Uterus (tissue), 2 donors: Measurements from ENCODE around the gene REM1.

Experiments
- POLR2A ChIP-seq, 2 donors: fragments of 450-650 bp; IDR thresholded peaks; one replicate each; pipeline ENCODE4 v1.6.1; 2016; ENCODE audit warnings: antibody characterized with exemption in 2 of 2, mild to moderate bottlenecking in 1 of 2, moderate library complexity in 1 of 2
- TF ChIP-seq, protein P1 (sequence below), 4 experiments: fragments of 200-600 bp in 2 of 4; fragments of 450-650 bp in 2 of 4; sonication (generic) in 2 of 4; IDR thresholded peaks; one replicate each; pipeline ENCODE4 v1.5.1; 2016 to 2019; ENCODE audit warnings: antibody characterized with exemption in 4 of 4, mild to moderate bottlenecking in 2 of 4, moderate library complexity in 1 of 4

DNA sequence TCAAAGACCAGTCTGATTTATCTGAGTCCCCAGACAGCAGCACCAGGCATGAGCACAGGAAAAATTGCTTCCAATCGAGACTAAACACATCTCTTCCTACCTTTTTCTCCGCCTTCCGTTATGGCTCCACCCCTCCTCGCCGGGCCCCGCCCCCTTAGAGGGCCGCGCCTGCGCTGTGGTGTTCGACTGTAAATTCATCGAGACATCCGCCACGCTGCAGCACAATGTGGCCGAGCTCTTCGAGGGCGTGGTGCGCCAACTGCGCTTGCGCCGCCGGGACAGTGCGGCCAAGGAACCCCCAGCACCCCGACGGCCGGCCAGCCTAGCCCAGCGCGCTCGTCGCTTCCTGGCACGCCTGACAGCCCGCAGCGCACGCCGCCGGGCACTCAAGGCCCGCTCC is 8.9 kb downstream of the REM1 start:
- TF ChIP-seq, protein P1, sequence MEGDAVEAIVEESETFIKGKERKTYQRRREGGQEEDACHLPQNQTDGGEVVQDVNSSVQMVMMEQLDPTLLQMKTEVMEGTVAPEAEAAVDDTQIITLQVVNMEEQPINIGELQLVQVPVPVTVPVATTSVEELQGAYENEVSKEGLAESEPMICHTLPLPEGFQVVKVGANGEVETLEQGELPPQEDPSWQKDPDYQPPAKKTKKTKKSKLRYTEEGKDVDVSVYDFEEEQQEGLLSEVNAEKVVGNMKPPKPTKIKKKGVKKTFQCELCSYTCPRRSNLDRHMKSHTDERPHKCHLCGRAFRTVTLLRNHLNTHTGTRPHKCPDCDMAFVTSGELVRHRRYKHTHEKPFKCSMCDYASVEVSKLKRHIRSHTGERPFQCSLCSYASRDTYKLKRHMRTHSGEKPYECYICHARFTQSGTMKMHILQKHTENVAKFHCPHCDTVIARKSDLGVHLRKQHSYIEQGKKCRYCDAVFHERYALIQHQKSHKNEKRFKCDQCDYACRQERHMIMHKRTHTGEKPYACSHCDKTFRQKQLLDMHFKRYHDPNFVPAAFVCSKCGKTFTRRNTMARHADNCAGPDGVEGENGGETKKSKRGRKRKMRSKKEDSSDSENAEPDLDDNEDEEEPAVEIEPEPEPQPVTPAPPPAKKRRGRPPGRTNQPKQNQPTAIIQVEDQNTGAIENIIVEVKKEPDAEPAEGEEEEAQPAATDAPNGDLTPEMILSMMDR (IDR thresholded peaks at IDR 0.05) = no peak
- TF ChIP-seq POLR2A (IDR thresholded peaks at IDR 0.05) = no peak
